ENCODE results near the gene CEACAM6. TPM values are rescaled to one million over a fixed set of nuclear protein-coding genes. Genes with fewer than 3 reads are reported as not detected.
A peak's percentile ranks its signal among the peaks of the same experiment; 100 is the strongest.

The CEACAM6 gene
- under 1 TPM in 1 of 4 donors, not detected in 3; 0.53 TPM for total RNA-seq

- no peaks in the 10 kb centered on the region for H3K36me3 ChIP-seq
- ATAC-seq (no peak), DNase-seq (no peak)
- in situ Hi-C loops (cut with MboI; ENCODE audit: low sequenced_read_pairs in 4 of 4) (loop anchor here in 1 of 4 donors (25.0 kb wide), 1 partner anchor 1368 kb away; the partner anchor contains the start of gene HIPK4), intact Hi-C loops (cut with DNase I; ENCODE audit: low total_unique reads) (no loop called here)
- TF ChIP-seq POLR2A (IDR thresholded peaks at IDR 0.05) (no peak), CTCF (IDR thresholded peaks at IDR 0.05 in 4 of 5, conservative IDR thresholded peaks at IDR 0.05 in 1 of 5) (no peak)
- H3K4me3 ChIP-seq: no peak within 1 kb of the TSS
- no peaks in the 10 kb centered on the region for H3K4me1 ChIP-seq
- no peaks in the 10 kb centered on the region for H3K9me3 ChIP-seq
- H3K27ac ChIP-seq: no peak within 1 kb of the TSS
- peaks cover 0 to 5% (median 0%) of the 10 kb centered on the region in 3 donors for H3K27me3 ChIP-seq
Measured at GRCh38 chr19:41755328-41755913, at the start of gene CEACAM6. TSS of gene CEACAM6 (plus strand) at chr19:41755530. CDS start at chr19:41755639, 109 bp downstream.

GRCh38 chr19:41706741-41707501 is 48.4 kb upstream of the CEACAM6 start:
- Histone ChIP-seq H3K27me3 (peaks cover 0 to 6% (median 0%) of the 10 kb centered on the region in 3 donors), H3K4me3 (no peak overlapping the region), H3K4me1 (no peaks in the 10 kb centered on the region), H3K36me3 (no peaks in the 10 kb centered on the region), H3K9me3 (no peaks in the 10 kb centered on the region), H3K27ac (no peak overlapping the region)
- in situ Hi-C loops (cut with MboI; ENCODE audit: low sequenced_read_pairs in 4 of 4): no loop called here
- no peak for ATAC-seq
- intact Hi-C loops (cut with DNase I; ENCODE audit: low total_unique reads): no loop called here
- no peak for DNase-seq
- TF ChIP-seq CTCF (IDR thresholded peaks at IDR 0.05 in 4 of 5, conservative IDR thresholded peaks at IDR 0.05 in 1 of 5): peak in 2 of 5 experiments; percentile 7 to 39
- no peak for TF ChIP-seq POLR2A (IDR thresholded peaks at IDR 0.05)

- in situ Hi-C loops (cut with MboI; ENCODE audit: low sequenced_read_pairs in 4 of 4): no loop called here
Measured at GRCh38 chr19:41707502-41707812, 47.9 kb upstream of the CEACAM6 start.

GRCh38 chr19:41707871-41708371 is 47.4 kb upstream of the CEACAM6 start:
- no peak overlapping the region for H3K27ac ChIP-seq
- no peaks in the 10 kb centered on the region for H3K36me3 ChIP-seq
- H3K27me3 ChIP-seq: peaks cover 0 to 6% (median 0%) of the 10 kb centered on the region in 3 donors
- ATAC-seq: no peak
- in situ Hi-C loops (cut with MboI; ENCODE audit: low sequenced_read_pairs in 4 of 4) (no loop called here), intact Hi-C loops (cut with DNase I; ENCODE audit: low total_unique reads) (no loop called here)
- no peaks in the 10 kb centered on the region for H3K4me1 ChIP-seq
- H3K4me3 ChIP-seq: no peak overlapping the region
- TF ChIP-seq POLR2A (IDR thresholded peaks at IDR 0.05): no peak
- TF ChIP-seq CTCF (IDR thresholded peaks at IDR 0.05 in 4 of 5, conservative IDR thresholded peaks at IDR 0.05 in 1 of 5): no peak
- no peaks in the 10 kb centered on the region for H3K9me3 ChIP-seq
- no peak for DNase-seq

More at GRCh38 chr19:41707502-41707812, 47.9 kb upstream of the CEACAM6 start:
- ATAC-seq (no peak), DNase-seq (no peak)
- H3K27ac ChIP-seq: no peak overlapping the region
- TF ChIP-seq POLR2A (IDR thresholded peaks at IDR 0.05) (no peak), CTCF (IDR thresholded peaks at IDR 0.05 in 4 of 5, conservative IDR thresholded peaks at IDR 0.05 in 1 of 5) (no peak)
- H3K9me3 ChIP-seq: no peaks in the 10 kb centered on the region
- no peaks in the 10 kb centered on the region for H3K36me3 ChIP-seq
- H3K4me1 ChIP-seq: no peaks in the 10 kb centered on the region
- intact Hi-C loops (cut with DNase I; ENCODE audit: low total_unique reads): no loop called here
- H3K27me3 ChIP-seq: peaks cover 0 to 6% (median 0%) of the 10 kb centered on the region in 3 donors
- no peak overlapping the region for H3K4me3 ChIP-seq
